ENCODE measurements around the gene RALB. TPM values are rescaled to one million over a fixed set of nuclear protein-coding genes. Genes with fewer than 3 reads are reported as not detected.

Gene RALB
- polyA plus RNA-seq, 2 of the 4 experiments (the other 2 are of a cell fraction): 72.9 to 76.5 TPM

- POLR2A ChIA-PET: interaction anchor here (0.6 to 1.7 kb wide), 3 partner anchors 33 to 419 kb away, joined by 4 to 6 read pairs (median 5); no protein-coding TSS in a partner anchor
- WGBS (ENCODE audit: missing lambda C conversion rate): 96% methylated on average over 5 of the region's 5 CpGs
- TF ChIP-seq BCL3 (IDR thresholded peaks at IDR 0.05) (no peak), NPAS2 (CRISPR knock-in tag; IDR thresholded peaks at IDR 0.05; ENCODE audit: borderline replicate concordance) (no peak), CHD2 (IDR thresholded peaks at IDR 0.05; ENCODE audit: low read length, partially characterized antibody) (no peak), POLR2A (IDR thresholded peaks at IDR 0.05; ENCODE audit: low read length) (no peak), TFCP2L1 (CRISPR knock-in tag; IDR thresholded peaks at IDR 0.05) (no peak), NFE2L2 (conservative IDR thresholded peaks at IDR 0.05; ENCODE audit: low read length) (no peak), RCOR1 (IDR thresholded peaks at IDR 0.05; ENCODE audit: low read depth, low read length) (no peak), MAX (IDR thresholded peaks at IDR 0.05) (no peak), TP53 (CRISPR knock-in tag; IDR thresholded peaks at IDR 0.05) (no peak), CHD4 (IDR thresholded peaks at IDR 0.05; ENCODE audit: borderline replicate concordance) (no peak), ZNF302 (CRISPR knock-in tag; IDR thresholded peaks at IDR 0.05) (no peak), FOXS1 (CRISPR knock-in tag; IDR thresholded peaks at IDR 0.05) (no peak), FOSB (CRISPR knock-in tag; IDR thresholded peaks at IDR 0.05) (no peak)
Measured at GRCh38 chr2:120219291-120219690, 33.4 kb upstream of the RALB start.

GRCh38 chr2:120219766-120220165 lies 32.9 kb upstream of the RALB start:
- DNase-seq (ENCODE audit: low read depth in 1 of 2, low spot score in 1 of 2) (no peak), FAIRE-seq (no peak), ATAC-seq (no peak)
- peaks cover 22% of the 10 kb centered on the region for H3K4me1 ChIP-seq
- 88% methylated on average over 5 of the region's 5 CpGs for whole genome bisulfite sequencing (ENCODE audit: missing lambda C conversion rate)
- ChIA-PET POLR2A (interaction anchor here (0.6 to 1.7 kb wide), 3 partner anchors 33 to 419 kb away, joined by 4 to 6 read pairs (median 5); no protein-coding TSS in a partner anchor), CTCF (interaction anchor here (1.0 to 1.3 kb wide), 3 partner anchors 8 to 110 kb away, joined by 3 to 4 read pairs (median 3); no protein-coding TSS in a partner anchor)
- no peak overlapping the region for H3K4me3 ChIP-seq
- no peak overlapping the region for H3K4me2 ChIP-seq
- no peaks in the 10 kb centered on the region for H3K9me3 ChIP-seq
- H3K27ac ChIP-seq: no peak overlapping the region
- TF ChIP-seq HOXB5 (CRISPR knock-in tag; IDR thresholded peaks at IDR 0.05) (no peak), FOSL2 (IDR thresholded peaks at IDR 0.05) (no peak), FOSL2 (CRISPR knock-in tag; IDR thresholded peaks at IDR 0.05) (no peak), NR3C1 (IDR thresholded peaks at IDR 0.05) (no peak), EHMT2 (IDR thresholded peaks at IDR 0.05; ENCODE audit: low read depth) (no peak), BHLHE40 (IDR thresholded peaks at IDR 0.05; ENCODE audit: low read depth, low read length) (no peak), ATOH8 (CRISPR knock-in tag; IDR thresholded peaks at IDR 0.05; ENCODE audit: low read depth) (no peak)

More at GRCh38 chr2:120219291-120219690, 33.4 kb upstream of the RALB start:
- H3K9me3 ChIP-seq: no peaks in the 10 kb centered on the region
- peaks cover 19% of the 10 kb centered on the region for H3K4me1 ChIP-seq
- FAIRE-seq: no peak
- CTCF ChIA-PET: interaction anchor here (1.0 to 1.3 kb wide), 3 partner anchors 9 to 109 kb away, joined by 3 to 4 read pairs (median 3); no protein-coding TSS in a partner anchor
- H3K4me2 ChIP-seq: no peak overlapping the region
- no peak for DNase-seq (ENCODE audit: low read depth in 1 of 2, low spot score in 1 of 2)
- no peak overlapping the region for H3K4me3 ChIP-seq
- ATAC-seq: no peak
- no peak overlapping the region for H3K27ac ChIP-seq

GRCh38 chr2:120220756-120221155 lies 31.9 kb upstream of the RALB start:
- Histone ChIP-seq H3K4me1 (peaks cover 22% of the 10 kb centered on the region), H3K4me3 (no peak overlapping the region), H3K4me2 (peak overlapping the region; percentile 88; the same call in 2 of the 3 replicates), H3K27ac (no peak overlapping the region), H3K9me3 (no peaks in the 10 kb centered on the region)
- DNase-seq (ENCODE audit: low read depth in 1 of 2, low spot score in 1 of 2): no peak
- POLR2A ChIA-PET: no interaction called here
- no peak for TF ChIP-seq POLR2AphosphoS2 (conservative IDR thresholded peaks at IDR 0.05; ENCODE audit: low read length)
- TF ChIP-seq RCOR1 (IDR thresholded peaks at IDR 0.05; ENCODE audit: low read depth, low read length): no peak
- no peak for TF ChIP-seq EP300 (IDR thresholded peaks at IDR 0.05)
- no peak for TF ChIP-seq JUNB (IDR thresholded peaks at IDR 0.05)
- no peak for TF ChIP-seq SMC3 (IDR thresholded peaks at IDR 0.05)
- TF ChIP-seq ZSCAN20 (CRISPR knock-in tag; IDR thresholded peaks at IDR 0.05): no peak
- TF ChIP-seq FOXS1 (CRISPR knock-in tag; IDR thresholded peaks at IDR 0.05): no peak
- CTCF ChIA-PET: interaction anchor here (0.7 to 1.5 kb wide), 2 partner anchors 46 to 92 kb away, joined by 3 to 4 read pairs; no protein-coding TSS in a partner anchor
- ATAC-seq: no peak
- FAIRE-seq: no peak
- WGBS (ENCODE audit: missing lambda C conversion rate): 91% methylated on average over 2 of the region's 2 CpGs

Data from A549 (cell line).